ENCODE measurements around the gene SIRT1. TPM values are rescaled to one million over a fixed set of nuclear protein-coding genes. Genes with fewer than 3 reads are reported as not detected.

SIRT1 gene
- total RNA-seq, 2 experiments from 2014 or later: 57.6 to 62.9 TPM

DNA sequence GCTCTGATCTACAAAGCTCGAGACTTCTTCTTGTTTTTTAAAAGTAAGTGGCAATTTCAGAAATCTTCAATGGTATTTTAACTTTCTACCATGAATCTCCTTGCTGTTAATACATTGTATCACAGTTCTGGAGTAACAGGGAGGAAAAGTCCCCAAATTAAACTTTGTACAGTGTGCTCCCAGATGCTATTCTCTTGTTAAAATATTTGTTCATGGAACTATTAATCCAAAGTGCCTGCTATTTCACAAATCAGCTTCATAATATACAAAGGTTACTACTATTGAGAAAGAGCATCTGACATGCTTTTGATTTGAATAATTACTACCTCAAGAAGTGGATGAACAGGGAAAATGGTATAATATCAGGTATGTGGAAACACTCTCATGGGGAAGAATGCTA is 36.6 kb downstream of the SIRT1 start:
- Histone ChIP-seq H3K9me3 (ENCODE audit: control insufficient read depth in 1 of 2, insufficient read depth in 1 of 2, low read length in 2 of 2) (no peaks in the 10 kb centered on the region), H3K27ac (ENCODE audit: low read depth in 1 of 2, low read length in 2 of 2) (no peak overlapping the region), H3K36me3 (ENCODE audit: insufficient read depth, low read length) (peaks cover 50% of the 10 kb centered on the region), H3K27me3 (ENCODE audit: control insufficient read depth in 1 of 2, insufficient read depth in 2 of 2, low read length in 2 of 2) (no peaks in the 10 kb centered on the region), H3K4me1 (ENCODE audit: insufficient read depth, low read length) (no peaks in the 10 kb centered on the region), H3K4me3 (ENCODE audit: low read length) (no peak overlapping the region)
- no peak for DNase-seq
- ATAC-seq (ENCODE audit: poor library complexity): no peak
- TF ChIP-seq CTCF (IDR thresholded peaks at IDR 0.05): no peak
- Mint-ChIP-seq H3K4me1 (ENCODE audit: low read depth) (peaks cover 4% of the 10 kb centered on the region), H3K9me3 (no peaks in the 10 kb centered on the region), H3K36me3 (ENCODE audit: low read depth) (peaks cover 74% of the 10 kb centered on the region), H3K4me3 (no peak overlapping the region), H3K27me3 (no peaks in the 10 kb centered on the region), H3K27ac (peak overlapping the region; percentile 69)
- ChIA-PET CTCF (interaction anchor here (1.1 kb wide), 1 partner anchor 66 kb away, joined by 3 read pairs; no protein-coding TSS in a partner anchor), POLR2A (no interaction called here)
- intact Hi-C loops (cut with DNase I, micrococcal nuclease): no loop called here

GRCh38 chr10:67923551-67923950 is 39.1 kb downstream of the SIRT1 start:
- ATAC-seq (ENCODE audit: poor library complexity) (no peak), DNase-seq (no peak)
- TF ChIP-seq CTCF (IDR thresholded peaks at IDR 0.05): no peak

DNA sequence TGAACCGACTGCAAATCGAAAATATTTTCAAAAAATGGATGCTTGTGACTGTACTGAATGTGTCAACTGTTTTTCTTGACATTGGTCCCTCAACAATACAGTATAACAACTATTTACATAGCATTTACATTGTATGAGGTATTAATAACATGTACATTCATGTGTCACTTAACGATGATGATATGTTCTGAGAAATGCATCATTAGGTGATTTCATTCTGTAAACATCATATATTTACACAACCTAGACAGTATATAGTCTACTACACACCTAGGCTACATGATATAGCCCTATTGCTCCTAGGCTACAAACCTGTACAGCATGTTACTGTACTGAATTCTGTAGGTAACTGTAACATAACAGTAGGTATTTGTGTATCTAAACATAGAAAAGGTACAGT is 39.7 kb downstream of the SIRT1 start:
- Mint-ChIP-seq H3K27ac (no peak overlapping the region), H3K27me3 (no peaks in the 10 kb centered on the region), H3K4me1 (ENCODE audit: low read depth) (no peaks in the 10 kb centered on the region), H3K9me3 (no peaks in the 10 kb centered on the region), H3K36me3 (ENCODE audit: low read depth) (peaks cover 76% of the 10 kb centered on the region), H3K4me3 (no peak overlapping the region)
- DNase-seq: no peak
- H3K27me3 ChIP-seq (ENCODE audit: control insufficient read depth in 1 of 2, insufficient read depth in 2 of 2, low read length in 2 of 2): no peaks in the 10 kb centered on the region
- no peaks in the 10 kb centered on the region for H3K9me3 ChIP-seq (ENCODE audit: control insufficient read depth in 1 of 2, insufficient read depth in 1 of 2, low read length in 2 of 2)
- intact Hi-C loops (cut with DNase I, micrococcal nuclease): no loop called here
- H3K36me3 ChIP-seq (ENCODE audit: insufficient read depth, low read length): peaks cover 45% of the 10 kb centered on the region
- H3K27ac ChIP-seq (ENCODE audit: low read depth in 1 of 2, low read length in 2 of 2): no peak overlapping the region
- no peaks in the 10 kb centered on the region for H3K4me1 ChIP-seq (ENCODE audit: insufficient read depth, low read length)
- ChIA-PET CTCF (no interaction called here), POLR2A (no interaction called here)
- no peak for TF ChIP-seq CTCF (IDR thresholded peaks at IDR 0.05)
- ATAC-seq (ENCODE audit: poor library complexity): no peak
- H3K4me3 ChIP-seq (ENCODE audit: low read length): no peak overlapping the region

More at GRCh38 chr10:67923551-67923950, 39.1 kb downstream of the SIRT1 start:
- Mint-ChIP-seq H3K27me3 (no peaks in the 10 kb centered on the region), H3K4me3 (no peak overlapping the region), H3K4me1 (ENCODE audit: low read depth) (no peaks in the 10 kb centered on the region), H3K36me3 (ENCODE audit: low read depth) (peaks cover 78% of the 10 kb centered on the region), H3K9me3 (no peaks in the 10 kb centered on the region), H3K27ac (no peak overlapping the region)
- ChIA-PET POLR2A (no interaction called here), CTCF (no interaction called here)
- intact Hi-C loops (cut with DNase I, micrococcal nuclease): no loop called here
- H3K27ac ChIP-seq (ENCODE audit: low read depth in 1 of 2, low read length in 2 of 2): no peak overlapping the region
- no peaks in the 10 kb centered on the region for H3K9me3 ChIP-seq (ENCODE audit: control insufficient read depth in 1 of 2, insufficient read depth in 1 of 2, low read length in 2 of 2)
- H3K27me3 ChIP-seq (ENCODE audit: control insufficient read depth in 1 of 2, insufficient read depth in 2 of 2, low read length in 2 of 2): no peaks in the 10 kb centered on the region
- H3K4me3 ChIP-seq (ENCODE audit: low read length): no peak overlapping the region
- no peaks in the 10 kb centered on the region for H3K4me1 ChIP-seq (ENCODE audit: insufficient read depth, low read length)
- H3K36me3 ChIP-seq (ENCODE audit: insufficient read depth, low read length): peaks cover 47% of the 10 kb centered on the region
